GM19397 (cell line): ENCODE data around the gene DGCR6.
"Not testable (repeated sequence)": the region's sequence is repeated elsewhere in the genome, so short reads cannot be mapped to it uniquely, and the experiment has no call there.

Experiments
- ATAC-seq: cut with Tn5 transposase; IDR thresholded peaks from one replicate; pipeline ENCODE4 v1.9.1; 2021; ENCODE audit warnings: mild to moderate bottlenecking, moderate library complexity; ENCODE audit not compliant: unreplicated experiment

DGCR6 gene

DNA sequence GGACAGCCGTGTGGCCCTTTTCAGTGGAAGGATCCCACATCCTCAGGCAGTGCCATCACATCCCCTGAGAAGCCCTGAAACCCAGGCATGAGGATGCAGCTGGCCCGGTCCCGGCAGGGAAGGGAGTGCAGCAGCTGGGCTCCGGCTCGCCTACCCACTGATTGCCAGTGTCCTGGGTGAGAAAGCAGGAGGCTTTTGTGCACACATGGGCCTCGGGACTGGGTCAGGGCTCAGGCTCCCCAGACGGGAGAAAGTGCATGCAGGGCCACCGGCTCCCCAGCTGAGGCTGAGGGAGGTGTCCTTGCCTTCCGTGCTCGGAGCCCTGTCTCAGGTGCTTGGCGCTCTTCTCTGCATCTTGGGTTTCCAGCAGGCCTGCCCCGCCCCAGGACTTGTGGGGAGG, 53.6 kb downstream of the DGCR6 start:
- not testable (repeated sequence) for ATAC-seq

GRCh38 chr22:18960166-18960820, 54.2 kb downstream of the DGCR6 start:
- ATAC-seq = not testable (repeated sequence)

DNA sequence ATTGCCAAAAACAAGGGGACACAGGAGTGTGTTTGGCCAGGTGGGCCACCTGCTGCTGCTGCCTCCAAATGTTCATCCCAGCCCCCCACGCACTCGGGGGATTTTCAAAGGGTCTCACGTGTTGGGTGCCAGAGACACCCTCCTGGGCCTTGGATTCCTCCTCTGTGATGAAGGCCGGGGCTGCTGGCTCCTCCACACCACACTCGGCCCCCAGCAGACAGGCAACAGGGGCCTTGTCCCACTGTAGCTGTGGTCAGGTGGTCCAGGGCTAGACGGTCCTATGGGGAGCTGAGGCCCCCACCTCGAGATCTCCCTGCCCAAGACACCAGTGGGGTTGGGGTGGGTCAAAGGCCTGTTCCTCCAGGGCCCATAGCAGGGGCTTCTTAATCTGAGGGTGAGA, 55.1 kb downstream of the DGCR6 start:
- ATAC-seq = not testable (repeated sequence)
